GM19043 (cell line): ENCODE data around the gene XAGE1A.
"Not testable (repeated sequence)": the region's sequence is repeated elsewhere in the genome, so short reads cannot be mapped to it uniquely, and the experiment has no call there.

ENCODE experiments used
- ATAC-seq: cut with Tn5 transposase; IDR thresholded peaks from one replicate; pipeline ENCODE4 v1.9.1; 2021; ENCODE audit warnings: low read depth; ENCODE audit not compliant: unreplicated experiment

Gene XAGE1A, protein sequence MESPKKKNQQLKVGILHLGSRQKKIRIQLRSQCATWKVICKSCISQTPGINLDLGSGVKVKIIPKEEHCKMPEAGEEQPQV

DNA sequence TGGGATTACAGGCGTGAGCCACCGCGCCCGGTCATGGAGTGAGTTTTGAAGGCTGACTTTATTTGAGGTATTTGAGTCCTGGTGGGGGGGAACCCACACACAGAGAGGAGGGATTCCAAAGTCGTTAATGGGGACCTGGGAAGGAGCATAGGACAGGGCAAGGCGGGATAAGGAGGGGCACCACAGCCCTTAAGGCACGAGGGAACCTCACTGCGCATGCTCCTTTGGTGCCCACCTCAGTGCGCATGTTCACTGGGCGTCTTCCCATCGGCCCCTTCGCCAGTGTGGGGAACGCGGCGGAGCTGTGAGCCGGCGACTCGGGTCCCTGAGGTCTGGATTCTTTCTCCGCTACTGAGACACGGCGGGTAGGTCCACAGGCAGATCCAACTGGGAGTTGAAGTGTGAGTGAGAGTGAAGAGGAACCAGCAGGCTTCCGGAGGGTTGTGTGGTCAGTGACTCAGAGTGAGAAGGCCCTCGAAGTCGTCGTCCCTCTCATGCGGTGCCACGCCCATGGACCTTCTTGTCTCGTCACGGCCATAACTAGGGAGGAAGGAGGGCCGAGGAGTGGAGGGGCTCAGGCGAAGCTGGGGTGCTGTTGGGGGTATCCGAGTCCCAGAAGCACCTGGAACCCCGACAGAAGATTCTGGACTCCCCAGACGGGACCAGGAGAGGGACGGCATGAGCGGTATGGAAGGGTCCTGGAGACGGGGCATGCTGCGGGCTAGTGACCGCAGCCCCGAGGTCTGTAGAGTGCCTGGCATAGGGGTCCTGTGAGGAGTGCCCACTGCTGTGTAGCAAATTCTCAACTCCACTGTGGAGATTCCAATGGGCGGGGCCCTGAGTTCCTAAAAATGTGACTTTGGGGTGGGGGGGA is at the start of gene XAGE1A:
TSS of gene XAGE1A (plus strand) at position 264 of the 874 bp plus-strand sequence. CDS start 1,554 bp downstream, outside the sequence.
- ATAC-seq = not testable (repeated sequence)

DNA sequence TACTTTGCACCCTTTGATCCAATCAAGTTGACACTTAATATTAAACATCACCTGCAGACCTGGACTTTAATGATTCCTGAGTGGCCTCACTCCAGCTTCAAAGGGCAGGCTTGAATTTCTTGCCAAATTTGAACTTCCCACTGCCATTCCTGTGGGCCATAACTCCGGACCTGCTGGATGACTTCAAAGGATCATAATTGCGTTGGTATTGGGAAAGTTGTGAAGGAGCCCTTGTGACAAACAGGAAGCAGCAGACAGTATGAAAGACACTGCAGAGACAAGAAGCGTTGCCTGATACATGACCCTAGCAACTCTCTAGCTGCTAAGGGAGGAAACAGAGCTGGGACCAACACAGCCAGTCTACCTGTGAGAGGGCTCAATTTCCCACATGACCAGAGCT is 43.6 kb upstream of the XAGE1A start:
- not testable (repeated sequence) for ATAC-seq

DNA sequence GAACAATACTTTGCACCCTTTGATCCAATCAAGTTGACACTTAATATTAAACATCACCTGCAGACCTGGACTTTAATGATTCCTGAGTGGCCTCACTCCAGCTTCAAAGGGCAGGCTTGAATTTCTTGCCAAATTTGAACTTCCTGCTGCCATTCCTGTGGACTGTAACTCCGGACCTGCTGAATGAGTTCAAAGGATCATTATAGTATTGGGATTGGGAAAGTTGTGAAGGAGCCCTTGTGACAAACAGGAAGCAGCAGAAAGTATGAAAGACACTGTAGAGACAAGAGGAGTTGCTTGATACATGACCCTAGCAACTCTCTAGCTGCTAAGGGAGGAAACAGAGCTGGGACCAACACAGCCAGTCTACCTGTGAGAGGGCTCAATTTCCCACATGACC is 24.3 kb upstream of the XAGE1A start:
- not testable (repeated sequence) for ATAC-seq

DNA sequence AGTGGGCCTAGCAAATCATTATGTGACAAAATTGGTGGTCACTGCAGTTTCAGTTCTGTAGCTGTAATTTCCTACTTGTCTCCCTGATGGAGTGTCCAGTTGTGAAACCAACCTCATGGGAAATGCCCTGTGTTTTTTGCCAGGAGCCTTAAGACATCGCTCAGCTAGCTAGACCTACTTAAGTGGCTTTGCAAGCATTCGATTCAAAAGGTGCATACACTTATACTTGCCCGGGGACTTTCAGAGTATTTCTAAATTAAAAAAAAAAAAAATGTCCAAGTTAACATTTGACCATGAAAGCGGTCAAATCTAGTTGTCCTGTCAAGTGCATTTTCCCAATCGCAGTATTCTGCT is 788 bp downstream of the XAGE1A start:
- ATAC-seq = not testable (repeated sequence)

DNA sequence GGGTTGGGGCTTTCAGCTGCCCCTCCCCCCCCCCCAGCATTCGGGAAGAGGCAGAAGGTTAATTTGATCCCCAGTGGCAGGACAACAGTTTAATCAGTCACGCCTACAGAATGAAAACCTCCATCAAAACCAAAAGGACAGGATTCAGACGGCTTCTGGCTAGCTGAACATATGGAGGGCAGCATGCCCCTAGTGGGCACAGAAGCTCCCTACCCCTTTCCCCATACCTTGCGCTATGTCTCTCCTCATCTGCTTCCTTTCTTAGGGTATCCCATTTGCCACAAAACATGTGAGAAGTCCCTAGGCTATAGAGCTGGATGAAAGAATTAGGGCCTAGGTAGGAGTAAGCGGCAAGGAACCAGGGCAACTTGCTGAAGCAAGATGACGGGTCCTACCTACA is 5.8 kb downstream of the XAGE1A start:
- ATAC-seq = not testable (repeated sequence)

DNA sequence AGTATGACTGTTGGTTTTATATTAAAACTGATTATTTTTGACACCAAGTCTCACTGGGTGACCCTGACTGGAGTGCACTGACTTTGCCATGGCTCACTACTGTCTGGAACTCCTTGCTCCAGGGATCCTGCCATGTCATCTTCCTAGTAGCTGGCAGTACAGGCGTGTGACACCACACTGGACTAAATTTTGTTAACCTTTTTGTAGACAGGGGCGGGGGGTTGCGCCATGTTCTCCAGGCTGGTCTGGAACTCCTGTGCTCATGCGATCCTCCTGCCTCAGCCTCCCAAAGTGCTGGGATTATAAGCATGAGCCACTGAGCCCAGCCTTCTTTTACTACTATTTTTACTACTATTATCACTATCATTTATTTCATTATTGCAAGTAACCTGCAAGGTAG is 8.9 kb downstream of the XAGE1A start:
- ATAC-seq = no peak

DNA sequence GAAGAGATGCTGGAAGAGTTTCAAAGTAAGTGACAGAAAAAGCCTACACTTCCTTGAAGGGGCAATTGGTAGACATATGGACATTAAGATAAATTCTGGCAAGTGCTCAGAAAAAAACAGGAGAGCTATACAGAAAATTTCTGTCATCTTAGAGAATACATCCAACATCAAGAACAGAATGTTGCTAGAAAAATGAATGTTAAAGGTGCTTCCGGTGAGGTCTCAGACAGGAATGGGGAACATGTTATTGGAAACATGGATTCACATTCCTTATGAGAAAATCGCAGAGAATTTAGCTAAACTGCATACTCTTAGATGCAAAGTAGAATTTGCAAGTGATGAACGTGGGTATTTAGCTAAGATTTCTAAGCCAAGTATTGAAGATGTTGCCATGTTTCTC is 11.7 kb downstream of the XAGE1A start:
- no peak for ATAC-seq

DNA sequence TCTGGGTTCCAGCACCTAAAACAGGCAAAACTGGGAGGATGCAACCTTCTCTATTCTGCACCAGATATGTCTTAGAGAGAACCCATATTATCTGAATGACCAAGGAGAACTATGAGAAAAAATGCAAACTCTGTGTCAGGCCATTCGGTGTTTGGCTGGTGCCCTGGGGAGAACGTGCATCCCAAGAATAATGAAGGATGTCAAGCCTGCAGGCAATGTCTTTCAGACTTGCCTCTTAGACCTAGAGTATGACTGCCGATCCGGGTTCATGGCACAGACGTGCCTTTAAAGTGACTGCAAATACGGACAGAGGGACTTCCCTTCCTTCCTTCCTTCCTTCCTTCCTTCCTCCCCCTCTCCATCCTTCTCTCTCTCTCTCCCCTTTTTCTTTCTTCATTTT is 14.3 kb downstream of the XAGE1A start:
- ATAC-seq = no peak

DNA sequence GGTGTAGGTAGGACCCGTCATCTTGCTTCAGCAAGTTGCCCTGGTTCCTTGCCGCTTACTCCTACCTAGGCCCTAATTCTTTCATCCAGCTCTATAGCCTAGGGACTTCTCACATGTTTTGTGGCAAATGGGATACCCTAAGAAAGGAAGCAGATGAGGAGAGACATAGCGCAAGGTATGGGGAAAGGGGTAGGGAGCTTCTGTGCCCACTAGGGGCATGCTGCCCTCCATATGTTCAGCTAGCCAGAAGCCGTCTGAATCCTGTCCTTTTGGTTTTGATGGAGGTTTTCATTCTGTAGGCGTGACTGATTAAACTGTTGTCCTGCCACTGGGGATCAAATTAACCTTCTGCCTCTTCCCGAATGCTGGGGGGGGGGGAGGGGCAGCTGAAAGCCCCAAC is 15.5 kb downstream of the XAGE1A start:
- not testable (repeated sequence) for ATAC-seq

DNA sequence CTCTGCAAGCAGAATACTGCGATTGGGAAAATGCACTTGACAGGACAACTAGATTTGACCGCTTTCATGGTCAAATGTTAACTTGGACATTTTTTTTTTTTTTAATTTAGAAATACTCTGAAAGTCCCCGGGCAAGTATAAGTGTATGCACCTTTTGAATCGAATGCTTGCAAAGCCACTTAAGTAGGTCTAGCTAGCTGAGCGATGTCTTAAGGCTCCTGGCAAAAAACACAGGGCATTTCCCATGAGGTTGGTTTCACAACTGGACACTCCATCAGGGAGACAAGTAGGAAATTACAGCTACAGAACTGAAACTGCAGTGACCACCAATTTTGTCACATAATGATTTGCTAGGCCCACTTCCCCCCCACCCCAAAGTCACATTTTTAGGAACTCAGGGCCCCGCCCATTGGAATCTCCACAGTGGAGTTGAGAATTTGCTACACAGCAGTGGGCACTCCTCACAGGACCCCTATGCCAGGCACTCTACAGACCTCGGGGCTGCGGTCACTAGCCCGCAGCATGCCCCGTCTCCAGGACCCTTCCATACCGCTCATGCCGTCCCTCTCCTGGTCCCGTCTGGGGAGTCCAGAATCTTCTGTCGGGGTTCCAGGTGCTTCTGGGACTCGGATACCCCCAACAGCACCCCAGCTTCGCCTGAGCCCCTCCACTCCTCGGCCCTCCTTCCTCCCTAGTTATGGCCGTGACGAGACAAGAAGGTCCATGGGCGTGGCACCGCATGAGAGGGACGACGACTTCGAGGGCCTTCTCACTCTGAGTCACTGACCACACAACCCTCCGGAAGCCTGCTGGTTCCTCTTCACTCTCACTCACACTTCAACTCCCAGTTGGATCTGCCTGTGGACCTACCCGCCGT is 20.7 kb downstream of the XAGE1A start:
- ATAC-seq = not testable (repeated sequence)

DNA sequence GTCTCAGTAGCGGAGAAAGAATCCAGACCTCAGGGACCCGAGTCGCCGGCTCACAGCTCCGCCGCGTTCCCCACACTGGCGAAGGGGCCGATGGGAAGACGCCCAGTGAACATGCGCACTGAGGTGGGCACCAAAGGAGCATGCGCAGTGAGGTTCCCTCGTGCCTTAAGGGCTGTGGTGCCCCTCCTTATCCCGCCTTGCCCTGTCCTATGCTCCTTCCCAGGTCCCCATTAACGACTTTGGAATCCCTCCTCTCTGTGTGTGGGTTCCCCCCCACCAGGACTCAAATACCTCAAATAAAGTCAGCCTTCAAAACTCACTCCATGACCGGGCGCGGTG is 21.3 kb downstream of the XAGE1A start, which contains the start of gene XAGE1B:
TSS of gene XAGE1B (minus strand) at position 77 of the 339 bp plus-strand sequence. CDS start 1,536 bp downstream, outside the sequence.
- ATAC-seq = not testable (repeated sequence)

DNA sequence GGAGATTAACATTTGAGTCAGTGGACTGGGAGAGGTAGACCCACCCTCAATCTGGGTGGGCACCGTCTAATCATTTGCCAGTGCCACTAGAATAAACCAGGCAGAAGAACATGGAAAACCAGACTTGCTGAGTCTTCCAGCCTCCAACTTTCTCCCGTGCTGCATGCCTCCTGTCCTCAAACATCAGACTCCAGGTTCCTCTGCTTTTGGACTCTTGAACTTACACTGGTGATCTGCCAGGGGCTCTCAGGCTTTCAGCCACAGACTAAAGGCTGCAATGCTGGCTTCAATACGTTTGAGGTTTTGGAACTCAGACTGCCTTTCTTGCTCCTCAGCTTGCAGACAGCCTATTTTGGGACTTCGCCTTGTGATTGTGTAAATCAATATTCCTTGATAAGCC is 45.4 kb downstream of the XAGE1A start:
- ATAC-seq = not testable (repeated sequence)

DNA sequence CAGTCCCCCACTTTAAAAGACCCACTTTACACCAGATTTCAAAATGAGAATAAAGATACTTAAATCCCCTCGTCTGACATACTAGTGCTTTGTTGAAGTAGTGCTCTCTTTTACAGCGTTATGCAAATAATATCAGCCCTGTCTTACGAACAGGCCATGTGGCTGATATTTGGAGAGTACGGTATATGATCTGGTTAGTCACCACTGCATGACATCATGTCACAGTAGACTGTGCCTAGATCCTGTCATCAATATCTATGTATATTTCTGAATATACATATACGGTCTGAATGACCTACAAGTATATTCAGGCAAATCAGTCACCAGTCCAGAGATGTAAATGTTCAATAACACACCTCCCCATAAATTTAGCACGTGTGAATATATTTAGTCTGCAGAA is 46.7 kb downstream of the XAGE1A start:
- no peak for ATAC-seq

DNA sequence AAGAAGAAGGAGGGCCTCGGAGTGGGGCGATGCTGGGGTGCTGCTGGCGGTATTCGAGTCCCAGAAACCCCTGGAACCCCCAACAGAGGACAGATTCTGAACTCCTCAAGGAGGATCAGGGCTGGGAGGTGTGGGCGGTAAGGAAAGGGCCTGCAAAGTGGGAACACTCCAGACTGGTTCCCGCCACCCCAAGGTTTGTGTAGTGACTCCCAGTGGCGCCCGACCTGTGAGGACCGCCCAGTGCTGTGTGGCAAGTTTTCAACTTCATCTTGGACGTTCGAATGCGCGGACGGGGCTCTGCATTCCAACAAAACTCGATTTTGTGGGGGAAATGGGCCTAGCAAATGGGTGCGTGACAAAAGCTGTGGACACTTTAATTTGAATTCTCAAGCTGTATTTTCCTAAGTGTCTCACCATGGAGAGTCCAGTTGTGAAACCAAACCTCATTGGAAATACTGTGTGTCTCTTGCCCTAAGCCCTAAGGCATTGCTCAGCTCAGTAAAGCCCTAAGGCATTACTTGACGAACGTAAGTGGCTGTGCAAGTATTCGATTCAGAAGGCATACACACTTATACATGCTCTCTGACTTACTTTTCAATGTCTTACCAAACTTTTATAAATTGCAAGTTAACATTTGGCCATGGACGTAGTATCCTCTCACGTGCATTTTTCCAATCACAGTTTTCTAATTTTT is 48.7 kb downstream of the XAGE1A start:
- ATAC-seq = no peak

DNA sequence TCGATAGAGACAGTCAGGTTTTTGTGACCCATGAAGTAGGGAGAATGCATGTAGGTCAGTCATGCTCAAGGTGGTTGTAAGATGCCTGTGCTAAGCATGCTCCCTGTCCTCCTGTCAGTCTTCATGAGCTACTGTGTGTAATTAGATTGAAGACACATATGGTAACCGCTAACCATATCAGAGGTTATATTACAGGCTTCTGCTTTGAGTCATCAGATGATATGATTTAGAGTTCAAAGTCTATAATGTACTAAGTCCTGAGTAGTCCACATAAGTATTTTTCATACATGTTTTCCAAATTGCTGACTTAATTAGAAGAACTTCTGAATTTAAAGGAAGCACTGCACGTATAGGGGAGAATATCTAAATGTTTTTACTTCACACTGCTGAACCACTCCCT is 53.2 kb downstream of the XAGE1A start:
- not testable (repeated sequence) for ATAC-seq
